SK-N-MC (cell line): ENCODE data around the gene CACNB4.

Source experiments
- DNase-seq: peaks from one replicate; pipeline ENCODE4 v3.0.0-alpha.2; 2011; ENCODE audit warnings: low read depth, low spot score
- H3K27ac ChIP-seq: fragments of 200-600 bp; sonication (generic); 2 replicates; pipeline ENCODE4 v1.5.1; 2016; ENCODE audit warnings: mixed run types
- H3K36me3 ChIP-seq: fragments of 200-600 bp; sonication (generic); 2 replicates; pipeline ENCODE4 v1.6.1; 2017; ENCODE audit warnings: antibody characterized with exemption, low read length, mixed read lengths; ENCODE audit not compliant: insufficient read depth
- H3K4me3 ChIP-seq: fragments of 200-600 bp; sonication (generic); 2 replicates; pipeline ENCODE4 v1.5.1; 2016
- H3K9ac ChIP-seq: fragments of 200-600 bp; sonication (generic); 2 replicates; pipeline ENCODE4 v1.8.0; 2017; ENCODE audit warnings: mixed run types, mixed read lengths; ENCODE audit not compliant: insufficient read length
- H3K9me3 ChIP-seq: fragments of 200-600 bp; sonication (generic); 2 replicates; pipeline ENCODE4 v1.6.1; 2017; ENCODE audit warnings: low read depth, mild to moderate bottlenecking, antibody characterized with exemption, low read length, moderate library complexity, mixed read lengths
- EZH2 ChIP-seq: fragments of 200-600 bp; sonication (generic); IDR thresholded peaks from one replicate; pipeline ENCODE4 v1.6.1; 2017; ENCODE audit warnings: antibody characterized with exemption
- FOXP2 ChIP-seq: optimal IDR thresholded peaks from 2 replicates; pipeline ENCODE3; 2011; ENCODE audit warnings: mild to moderate bottlenecking, moderate library complexity; ENCODE audit not compliant: insufficient read depth; ENCODE audit errors: extremely low read length, control extremely low read depth
- POLR2AphosphoS5 ChIP-seq: IDR thresholded peaks from 2 replicates; pipeline ENCODE4 v1.6.1; 2012; ENCODE audit warnings: mild to moderate bottlenecking, low read depth, low read length, borderline replicate concordance

Gene CACNB4

DNA sequence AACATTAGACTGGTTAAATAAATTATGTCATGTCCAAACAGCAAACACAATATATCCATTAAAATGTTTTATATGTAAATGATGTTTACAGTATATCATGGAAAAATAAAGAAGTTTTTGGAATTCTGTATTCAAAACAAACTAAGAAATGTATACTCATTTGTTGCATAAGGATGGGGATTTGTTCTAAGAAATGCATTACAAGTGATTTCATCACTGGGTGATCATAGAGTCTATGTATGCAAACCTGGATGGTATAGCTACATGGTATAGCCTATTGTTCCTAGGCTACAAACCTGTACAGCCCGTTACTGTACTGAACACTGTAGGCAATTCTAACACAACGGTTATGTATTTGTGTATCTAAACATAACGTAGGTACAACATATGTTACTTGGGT, 305.7 kb downstream of the CACNB4 start:
- Histone ChIP-seq H3K27ac (no peak overlapping the region), H3K4me3 (no peak overlapping the region), H3K9me3 (no peaks in the 10 kb centered on the region), H3K9ac (no peak overlapping the region), H3K36me3 (peaks cover 27% of the 10 kb centered on the region)
- TF ChIP-seq POLR2AphosphoS5 (no peak), EZH2 (no peak), FOXP2 (no peak)
- no peak for DNase-seq

DNA sequence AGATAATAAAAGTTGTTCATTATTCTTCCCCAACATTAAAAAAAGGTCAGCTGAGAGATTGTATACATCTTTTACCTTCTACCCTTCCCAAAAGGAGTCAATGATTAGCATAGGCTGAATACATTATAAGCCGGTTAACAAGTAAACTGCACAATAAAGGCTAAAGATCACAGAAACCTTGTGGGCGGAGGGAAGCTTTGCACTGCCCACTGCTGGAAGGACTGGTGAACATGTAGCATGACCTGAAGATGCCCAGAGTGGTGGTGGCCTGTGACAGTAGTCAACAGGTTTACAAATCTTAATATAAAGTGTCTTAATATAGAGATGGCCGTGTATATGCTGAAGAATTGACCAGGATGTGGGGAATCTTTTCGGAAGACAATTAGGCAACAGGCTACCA, 306.3 kb downstream of the CACNB4 start:
- Histone ChIP-seq H3K27ac (no peak overlapping the region), H3K9ac (no peak overlapping the region), H3K9me3 (no peaks in the 10 kb centered on the region), H3K36me3 (peaks cover 27% of the 10 kb centered on the region), H3K4me3 (no peak overlapping the region)
- no peak for DNase-seq
- TF ChIP-seq EZH2: no peak
- no peak for TF ChIP-seq POLR2AphosphoS5
- TF ChIP-seq FOXP2: no peak

DNA sequence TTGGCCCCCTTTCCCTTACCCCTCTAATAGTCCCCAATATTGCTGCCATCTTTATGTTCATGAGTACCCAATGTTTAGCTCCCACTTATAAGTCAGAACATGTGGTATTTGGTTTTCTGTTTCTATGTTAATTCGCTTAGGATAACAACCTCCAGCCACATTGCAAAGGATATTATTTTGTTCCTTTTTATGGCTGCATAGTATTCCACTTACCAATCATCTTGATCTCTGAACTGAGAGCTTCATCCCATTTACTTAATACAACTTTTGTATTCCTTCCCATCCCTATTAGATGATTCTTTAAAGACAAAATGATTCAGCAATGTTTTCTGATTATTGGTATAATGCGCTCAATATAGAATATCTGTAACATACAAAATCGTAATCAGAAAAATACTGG, 307.3 kb downstream of the CACNB4 start:
- H3K4me3 ChIP-seq: no peak overlapping the region
- no peaks in the 10 kb centered on the region for H3K9me3 ChIP-seq
- TF ChIP-seq EZH2 (no peak), POLR2AphosphoS5 (no peak), FOXP2 (no peak)
- no peak overlapping the region for H3K27ac ChIP-seq
- peaks cover 27% of the 10 kb centered on the region for H3K36me3 ChIP-seq
- H3K9ac ChIP-seq: no peak overlapping the region
- DNase-seq: no peak

DNA sequence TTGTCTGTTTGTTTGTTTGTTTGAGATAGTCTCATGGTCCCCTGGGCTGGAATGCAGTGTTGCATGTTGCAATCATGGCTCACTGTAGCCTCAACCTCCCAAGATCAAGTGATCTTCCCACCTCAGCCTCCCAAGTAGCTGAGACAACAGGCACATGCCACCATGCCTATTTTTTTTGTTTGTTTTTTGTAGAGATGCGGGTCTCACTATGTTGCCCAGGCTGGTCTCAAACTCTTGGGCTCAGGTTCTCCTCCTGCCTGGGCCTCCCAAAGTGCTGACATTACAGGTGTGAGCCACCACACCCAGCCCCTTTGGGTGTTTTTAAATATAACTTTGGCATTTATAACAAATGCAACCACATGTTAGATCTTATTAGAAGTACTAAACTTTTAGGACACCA, 308.2 kb downstream of the CACNB4 start:
- H3K36me3 ChIP-seq: peaks cover 30% of the 10 kb centered on the region
- no peak overlapping the region for H3K9ac ChIP-seq
- H3K27ac ChIP-seq: no peak overlapping the region
- no peak for TF ChIP-seq POLR2AphosphoS5
- TF ChIP-seq FOXP2: no peak
- no peak for TF ChIP-seq EZH2
- no peak for DNase-seq
- no peaks in the 10 kb centered on the region for H3K9me3 ChIP-seq
- no peak overlapping the region for H3K4me3 ChIP-seq

DNA sequence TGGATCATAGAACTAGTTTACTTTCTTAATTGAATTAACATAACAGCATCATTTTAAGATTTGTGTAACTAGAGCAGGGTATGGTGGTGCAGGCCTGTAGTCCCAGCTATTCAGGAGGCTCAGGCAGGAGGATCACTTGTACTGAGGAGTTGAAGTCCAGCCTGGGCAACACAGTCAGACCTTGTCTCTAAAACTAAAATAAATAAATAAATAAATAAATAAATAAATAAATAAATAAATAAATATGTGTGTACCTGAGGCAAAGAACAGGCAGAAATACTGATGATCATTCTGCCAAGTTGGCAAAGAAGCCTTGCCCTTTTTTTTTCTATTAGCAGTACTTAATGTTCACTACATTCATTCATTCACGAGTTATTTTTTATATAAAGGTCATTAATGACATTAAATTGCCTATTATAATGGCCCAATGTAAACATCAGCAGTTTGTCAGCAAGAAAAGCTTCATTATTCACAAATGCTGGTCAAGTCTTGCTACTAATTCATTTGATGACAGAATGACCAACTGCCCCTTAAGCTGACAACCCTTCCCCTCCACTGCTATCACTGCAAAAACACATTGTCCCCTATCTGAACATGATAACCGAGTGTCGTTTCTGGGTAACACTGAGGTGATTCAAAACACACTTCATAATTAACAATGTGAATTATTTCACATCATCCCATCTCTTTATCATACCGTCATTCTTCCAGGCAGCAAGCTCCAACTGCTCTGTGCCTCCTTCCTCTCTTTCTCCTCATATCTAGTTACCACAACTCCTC, 309.6 kb downstream of the CACNB4 start:
- no peak overlapping the region for H3K9ac ChIP-seq
- H3K36me3 ChIP-seq: peaks cover 31% of the 10 kb centered on the region
- no peak for TF ChIP-seq POLR2AphosphoS5
- no peak for TF ChIP-seq EZH2
- no peak for TF ChIP-seq FOXP2
- no peak overlapping the region for H3K27ac ChIP-seq
- H3K9me3 ChIP-seq: no peaks in the 10 kb centered on the region
- no peak overlapping the region for H3K4me3 ChIP-seq
- no peak for DNase-seq

DNA sequence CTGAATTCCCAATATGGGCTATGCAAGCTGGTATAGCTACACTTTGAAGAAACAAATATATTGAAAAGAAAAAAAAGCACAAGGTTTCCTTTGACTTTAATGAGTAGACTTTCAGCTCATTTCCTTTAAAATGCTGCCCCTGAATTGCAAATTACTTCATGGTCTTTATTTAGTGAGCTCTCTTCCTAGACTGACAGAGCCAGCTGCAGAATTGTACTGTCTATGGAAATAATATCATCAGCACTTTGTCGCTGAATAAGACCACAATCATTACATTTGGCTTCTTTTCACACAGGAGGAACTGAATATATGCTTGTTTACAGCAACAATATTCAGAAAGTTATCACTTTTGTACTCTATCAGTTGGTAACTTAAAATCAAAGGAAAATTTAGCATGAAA, 312.4 kb downstream of the CACNB4 start:
- Histone ChIP-seq H3K36me3 (peaks cover 20% of the 10 kb centered on the region), H3K9ac (no peak overlapping the region), H3K9me3 (no peaks in the 10 kb centered on the region), H3K27ac (peak overlapping the region; percentile 49; the same call in 1 of the 2 replicates), H3K4me3 (no peak overlapping the region)
- no peak for DNase-seq
- no peak for TF ChIP-seq EZH2
- TF ChIP-seq POLR2AphosphoS5: no peak
- TF ChIP-seq FOXP2: no peak

DNA sequence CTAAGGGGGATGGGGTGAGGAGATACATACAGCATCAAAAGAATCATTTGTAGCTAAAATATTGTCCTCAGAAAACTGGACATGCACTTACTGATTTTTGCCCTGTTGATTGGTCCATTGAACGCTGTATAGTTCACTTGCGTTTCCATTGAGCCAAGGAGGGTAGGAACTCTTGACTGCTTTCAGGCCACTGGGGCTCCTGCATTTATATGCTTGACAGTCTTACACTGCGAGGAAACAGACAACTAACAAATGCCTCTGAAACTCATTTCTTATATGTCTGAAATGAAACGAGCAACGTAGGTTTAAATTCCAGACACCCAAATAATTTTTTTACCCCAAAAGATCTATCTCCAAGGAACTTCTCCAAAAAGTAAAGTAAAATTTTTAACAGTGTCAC, 312.8 kb downstream of the CACNB4 start:
- no peak for DNase-seq
- H3K36me3 ChIP-seq: peaks cover 19% of the 10 kb centered on the region; the same call in 1 of the 2 replicates
- no peak overlapping the region for H3K27ac ChIP-seq
- no peak overlapping the region for H3K9ac ChIP-seq
- no peak for TF ChIP-seq POLR2AphosphoS5
- no peak for TF ChIP-seq EZH2
- TF ChIP-seq FOXP2: no peak
- H3K4me3 ChIP-seq: no peak overlapping the region
- H3K9me3 ChIP-seq: no peaks in the 10 kb centered on the region

DNA sequence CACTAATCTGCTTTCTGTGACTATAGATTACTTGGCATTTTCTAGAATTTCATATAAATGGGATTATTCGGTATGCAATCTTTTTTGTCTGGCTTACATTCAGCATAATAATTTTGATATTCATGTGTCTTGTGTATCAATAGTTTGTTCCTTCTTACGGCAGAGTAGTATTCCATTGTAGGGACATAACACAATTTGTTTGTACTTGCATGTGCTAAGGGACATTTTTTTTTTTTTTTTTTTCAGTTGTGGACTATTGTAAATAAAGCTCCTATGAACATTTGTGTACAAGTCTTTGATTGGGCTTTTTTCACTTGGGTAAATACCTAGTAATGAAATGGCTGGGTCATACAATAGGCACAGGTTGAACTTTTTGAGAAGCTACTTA, 315.7 kb downstream of the CACNB4 start:
- no peaks in the 10 kb centered on the region for H3K9me3 ChIP-seq
- peak overlapping the region; percentile 75; the same call in 1 of the 2 replicates for H3K27ac ChIP-seq
- H3K4me3 ChIP-seq: no peak overlapping the region
- no peak for TF ChIP-seq FOXP2
- TF ChIP-seq EZH2: no peak
- TF ChIP-seq POLR2AphosphoS5: no peak
- no peak for DNase-seq
- peaks cover 19% of the 10 kb centered on the region; the same call in 1 of the 2 replicates for H3K36me3 ChIP-seq
- no peak overlapping the region for H3K9ac ChIP-seq
